Measurements from ENCODE around the gene NTMT1.
A peak's percentile ranks its signal among the peaks of the same experiment; 100 is the strongest.

The NTMT1 gene

DNA sequence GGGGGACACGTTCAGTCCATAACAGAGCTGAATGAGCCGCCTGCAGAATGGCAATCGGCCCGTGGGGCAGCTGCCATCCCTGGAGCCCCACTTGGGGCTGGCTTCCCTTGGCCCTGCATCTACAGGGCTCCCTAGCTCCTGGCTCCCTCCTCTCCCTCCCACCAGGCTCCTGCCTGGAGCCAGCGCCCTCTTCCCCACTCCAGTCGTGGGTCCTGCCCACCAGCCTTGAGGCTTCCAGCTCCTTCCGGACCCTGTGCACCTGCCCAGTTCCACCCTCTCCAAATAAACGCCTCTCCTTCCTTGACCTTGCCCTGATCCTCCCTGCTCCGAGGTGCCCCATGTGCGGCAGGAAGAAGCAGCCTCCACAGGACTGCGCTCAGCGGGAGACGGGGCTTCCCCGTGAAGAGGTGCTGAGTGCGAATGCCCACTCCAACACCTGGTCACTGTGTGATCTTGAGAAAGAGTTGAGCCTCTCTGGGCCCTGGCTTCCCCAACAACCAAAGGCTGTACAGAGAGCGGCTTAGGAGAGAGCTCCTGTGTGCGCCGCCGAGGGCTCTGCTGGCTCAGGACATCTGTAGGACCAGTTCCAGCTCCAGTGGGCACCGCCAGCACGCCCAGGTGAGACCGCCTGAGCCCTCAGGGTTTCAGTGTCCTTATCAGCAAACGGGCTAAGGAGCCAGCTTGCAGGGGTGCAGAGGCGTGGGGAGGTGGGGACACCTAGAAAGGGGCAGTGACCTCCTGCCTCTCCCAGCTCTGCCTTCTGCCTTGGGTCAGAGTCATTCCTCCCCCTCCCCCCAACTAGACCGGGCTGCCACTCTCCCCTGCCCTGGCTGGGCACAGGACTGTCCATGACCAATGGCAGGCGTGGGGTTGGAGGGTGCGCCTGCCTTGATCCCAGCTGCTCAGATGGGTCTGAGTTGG is 17.1 kb upstream of the NTMT1 start:
- H3K4me3 ChIP-seq (ENCODE audit: insufficient read depth, low read depth, low read length) = no peak overlapping the region
- peak overlapping the region; percentile 44 for H3K27ac ChIP-seq (ENCODE audit: insufficient read depth, low read depth, low read length, poor library complexity, severe bottlenecking)
- no peaks in the 10 kb centered on the region for H3K9me3 ChIP-seq (ENCODE audit: control insufficient read depth, low read length)
- peaks cover 15% of the 10 kb centered on the region for H3K4me1 ChIP-seq (ENCODE audit: control insufficient read depth, insufficient read depth, low read length)
- H3K36me3 ChIP-seq (ENCODE audit: control insufficient read depth, insufficient read depth, low read length) = no peaks in the 10 kb centered on the region
- 78% methylated on average over 27 of the region's 27 CpGs for WGBS, 2 experiments
- no peaks in the 10 kb centered on the region for H3K27me3 ChIP-seq (ENCODE audit: control insufficient read depth, insufficient read depth, low read length, poor library complexity, severe bottlenecking)

DNA sequence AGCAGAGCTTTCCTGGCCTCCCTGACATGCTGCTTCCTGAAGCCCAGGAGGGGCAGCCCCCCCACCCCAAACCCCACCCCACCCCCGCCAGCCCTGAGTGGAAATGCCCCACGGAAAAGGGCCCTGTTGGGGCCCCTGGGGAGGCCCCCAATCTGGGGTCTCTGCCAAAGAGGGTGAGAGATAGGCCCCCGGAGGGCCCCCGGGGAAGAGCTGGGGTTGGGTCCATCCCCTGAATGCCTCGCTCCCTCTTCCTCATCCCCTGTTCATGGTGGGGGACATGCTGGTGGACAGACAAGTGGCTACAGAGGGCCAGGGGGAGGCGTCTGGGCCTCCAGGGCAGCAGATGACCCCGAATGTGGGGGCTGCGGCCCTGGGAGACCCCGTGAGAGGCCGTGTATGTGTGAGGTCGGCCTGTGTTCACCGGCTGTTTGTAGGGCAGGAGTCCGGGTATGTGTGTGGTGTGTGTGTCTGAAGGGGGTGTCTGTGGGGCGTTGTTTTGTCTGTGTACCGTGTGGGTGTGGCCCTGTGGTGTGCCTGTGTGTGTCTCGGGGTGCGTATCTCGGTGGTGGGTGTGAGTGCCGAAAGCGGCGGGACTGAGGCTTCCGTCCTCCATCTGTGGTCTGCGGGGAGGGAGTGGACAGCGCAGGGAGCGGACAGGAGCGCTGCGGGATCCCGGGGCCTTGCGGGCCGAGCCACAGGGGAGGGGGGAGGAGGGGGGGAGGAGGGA is 16.3 kb upstream of the NTMT1 start:
- Histone ChIP-seq H3K27ac (ENCODE audit: insufficient read depth, low read depth, low read length, poor library complexity, severe bottlenecking) (no peak overlapping the region), H3K4me3 (ENCODE audit: insufficient read depth, low read depth, low read length) (no peak overlapping the region), H3K27me3 (ENCODE audit: control insufficient read depth, insufficient read depth, low read length, poor library complexity, severe bottlenecking) (no peaks in the 10 kb centered on the region), H3K4me1 (ENCODE audit: control insufficient read depth, insufficient read depth, low read length) (peaks cover 21% of the 10 kb centered on the region), H3K9me3 (ENCODE audit: control insufficient read depth, low read length) (no peaks in the 10 kb centered on the region), H3K36me3 (ENCODE audit: control insufficient read depth, insufficient read depth, low read length) (no peaks in the 10 kb centered on the region)
- 22 to 24% methylated on average over 22 to 23 of the region's 30 CpGs for WGBS, 2 experiments

DNA sequence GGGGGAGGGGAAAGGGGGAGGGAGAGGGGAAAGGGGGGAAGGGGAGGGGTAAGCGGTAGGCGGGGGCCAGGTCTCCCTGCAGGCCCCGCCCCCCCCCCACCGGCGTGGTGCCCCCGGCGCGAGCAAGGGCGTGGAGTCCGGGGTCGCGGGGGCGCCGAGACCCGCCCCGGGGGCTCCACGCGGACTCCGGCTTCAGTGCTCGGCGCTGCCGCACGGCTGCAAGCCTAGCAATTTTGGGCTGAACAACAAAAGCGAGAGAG is 15.8 kb upstream of the NTMT1 start:
- Histone ChIP-seq H3K27ac (ENCODE audit: insufficient read depth, low read depth, low read length, poor library complexity, severe bottlenecking) (peak overlapping the region; percentile 23), H3K36me3 (ENCODE audit: control insufficient read depth, insufficient read depth, low read length) (no peaks in the 10 kb centered on the region), H3K9me3 (ENCODE audit: control insufficient read depth, low read length) (no peaks in the 10 kb centered on the region), H3K4me3 (ENCODE audit: insufficient read depth, low read depth, low read length) (peak overlapping the region; percentile 49), H3K27me3 (ENCODE audit: control insufficient read depth, insufficient read depth, low read length, poor library complexity, severe bottlenecking) (no peaks in the 10 kb centered on the region), H3K4me1 (ENCODE audit: control insufficient read depth, insufficient read depth, low read length) (peaks cover 21% of the 10 kb centered on the region)
- 1% methylated on average over 24 of the region's 24 CpGs for WGBS, 2 experiments

GRCh38 chr9:129610473-129611306 is 15.3 kb upstream of the NTMT1 start:
- Histone ChIP-seq H3K9me3 (ENCODE audit: control insufficient read depth, low read length) (no peaks in the 10 kb centered on the region), H3K27ac (ENCODE audit: insufficient read depth, low read depth, low read length, poor library complexity, severe bottlenecking) (peak overlapping the region; percentile 23), H3K4me1 (ENCODE audit: control insufficient read depth, insufficient read depth, low read length) (peaks cover 21% of the 10 kb centered on the region), H3K36me3 (ENCODE audit: control insufficient read depth, insufficient read depth, low read length) (no peaks in the 10 kb centered on the region), H3K4me3 (ENCODE audit: insufficient read depth, low read depth, low read length) (peak overlapping the region; percentile 49), H3K27me3 (ENCODE audit: control insufficient read depth, insufficient read depth, low read length, poor library complexity, severe bottlenecking) (no peaks in the 10 kb centered on the region)
- 1% methylated on average over 66 of the region's 66 CpGs for WGBS, 2 experiments

- Histone ChIP-seq H3K36me3 (ENCODE audit: control insufficient read depth, insufficient read depth, low read length) (no peaks in the 10 kb centered on the region), H3K4me1 (ENCODE audit: control insufficient read depth, insufficient read depth, low read length) (peaks cover 21% of the 10 kb centered on the region), H3K27me3 (ENCODE audit: control insufficient read depth, insufficient read depth, low read length, poor library complexity, severe bottlenecking) (no peaks in the 10 kb centered on the region), H3K4me3 (ENCODE audit: insufficient read depth, low read depth, low read length) (no peak overlapping the region), H3K9me3 (ENCODE audit: control insufficient read depth, low read length) (no peaks in the 10 kb centered on the region), H3K27ac (ENCODE audit: insufficient read depth, low read depth, low read length, poor library complexity, severe bottlenecking) (no peak overlapping the region)
- 48% methylated on average over 12 of the region's 12 CpGs for WGBS, 2 experiments
These were observed 14.6 kb upstream of the NTMT1 start for GRCh38 chr9:129611307-129611800.

- WGBS, 2 experiments = 88 to 91% methylated on average over 7 of the region's 7 CpGs
- H3K27me3 ChIP-seq (ENCODE audit: control insufficient read depth, insufficient read depth, low read length, poor library complexity, severe bottlenecking) = no peaks in the 10 kb centered on the region
- no peak overlapping the region for H3K4me3 ChIP-seq (ENCODE audit: insufficient read depth, low read depth, low read length)
- no peaks in the 10 kb centered on the region for H3K9me3 ChIP-seq (ENCODE audit: control insufficient read depth, low read length)
- H3K27ac ChIP-seq (ENCODE audit: insufficient read depth, low read depth, low read length, poor library complexity, severe bottlenecking) = no peak overlapping the region
- H3K36me3 ChIP-seq (ENCODE audit: control insufficient read depth, insufficient read depth, low read length) = no peaks in the 10 kb centered on the region
- H3K4me1 ChIP-seq (ENCODE audit: control insufficient read depth, insufficient read depth, low read length) = peaks cover 21% of the 10 kb centered on the region
These were observed 13.8 kb upstream of the NTMT1 start for GRCh38 chr9:129612123-129612522.

- 86 to 87% methylated on average over 15 of the region's 15 CpGs for WGBS, 2 experiments
These were observed 13.0 kb upstream of the NTMT1 start for GRCh38 chr9:129612815-129613519.

GRCh38 chr9:129613520-129614175 is 12.3 kb upstream of the NTMT1 start:
- H3K27ac ChIP-seq (ENCODE audit: insufficient read depth, low read depth, low read length, poor library complexity, severe bottlenecking) = no peak overlapping the region
- no peaks in the 10 kb centered on the region for H3K9me3 ChIP-seq (ENCODE audit: control insufficient read depth, low read length)
- 72 to 76% methylated on average over 19 of the region's 19 CpGs for WGBS, 2 experiments
- H3K4me1 ChIP-seq (ENCODE audit: control insufficient read depth, insufficient read depth, low read length) = peaks cover 21% of the 10 kb centered on the region
- no peaks in the 10 kb centered on the region for H3K36me3 ChIP-seq (ENCODE audit: control insufficient read depth, insufficient read depth, low read length)
- H3K27me3 ChIP-seq (ENCODE audit: control insufficient read depth, insufficient read depth, low read length, poor library complexity, severe bottlenecking) = no peaks in the 10 kb centered on the region
- H3K4me3 ChIP-seq (ENCODE audit: insufficient read depth, low read depth, low read length) = no peak overlapping the region

More at GRCh38 chr9:129612815-129613519, 13.0 kb upstream of the NTMT1 start:
- Histone ChIP-seq H3K36me3 (ENCODE audit: control insufficient read depth, insufficient read depth, low read length) (no peaks in the 10 kb centered on the region), H3K27ac (ENCODE audit: insufficient read depth, low read depth, low read length, poor library complexity, severe bottlenecking) (no peak overlapping the region), H3K9me3 (ENCODE audit: control insufficient read depth, low read length) (no peaks in the 10 kb centered on the region), H3K4me1 (ENCODE audit: control insufficient read depth, insufficient read depth, low read length) (peaks cover 21% of the 10 kb centered on the region), H3K27me3 (ENCODE audit: control insufficient read depth, insufficient read depth, low read length, poor library complexity, severe bottlenecking) (no peaks in the 10 kb centered on the region), H3K4me3 (ENCODE audit: insufficient read depth, low read depth, low read length) (no peak overlapping the region)

GRCh38 chr9:129614932-129615331 is 11.0 kb upstream of the NTMT1 start:
- peaks cover 17% of the 10 kb centered on the region for H3K4me1 ChIP-seq (ENCODE audit: control insufficient read depth, insufficient read depth, low read length)
- WGBS, 2 experiments = 94 to 96% methylated on average over 10 of the region's 10 CpGs
- no peak overlapping the region for H3K27ac ChIP-seq (ENCODE audit: insufficient read depth, low read depth, low read length, poor library complexity, severe bottlenecking)
- H3K27me3 ChIP-seq (ENCODE audit: control insufficient read depth, insufficient read depth, low read length, poor library complexity, severe bottlenecking) = peaks cover 13% of the 10 kb centered on the region
- H3K36me3 ChIP-seq (ENCODE audit: control insufficient read depth, insufficient read depth, low read length) = no peaks in the 10 kb centered on the region
- H3K4me3 ChIP-seq (ENCODE audit: insufficient read depth, low read depth, low read length) = no peak overlapping the region
- H3K9me3 ChIP-seq (ENCODE audit: control insufficient read depth, low read length) = no peaks in the 10 kb centered on the region
